Brain microvascular endothelial cell (primary cell): ENCODE measurements around the gene ZFYVE28.
A peak's percentile ranks its signal among the peaks of the same experiment; 100 is the strongest.

Experiments
- DNase-seq: peaks from one replicate; pipeline ENCODE4 v3.0.0-alpha.2; 2020
- H3K27ac ChIP-seq: fragments of 250-450 bp; sonication (Bioruptor Pico); 2 replicates; pipeline ENCODE4 v1.5.1; 2020; ENCODE audit warnings: mild to moderate bottlenecking, moderate library complexity
- H3K27me3 ChIP-seq: fragments of 250-450 bp; sonication (Bioruptor Pico); replicated peaks from 2 replicates; pipeline ENCODE4 v1.5.1; 2020; ENCODE audit warnings: mild to moderate bottlenecking
- H3K36me3 ChIP-seq: fragments of 250-450 bp; sonication (Bioruptor Pico); replicated peaks from 2 replicates; pipeline ENCODE4 v1.5.1; 2020; ENCODE audit warnings: mild to moderate bottlenecking
- H3K4me3 ChIP-seq: 2 replicates; pipeline ENCODE4 v1.5.1; 2011; ENCODE audit warnings: low read depth, mild to moderate bottlenecking, control low read depth, low read length, moderate library complexity
- CTCF ChIP-seq: IDR thresholded peaks from 2 replicates; pipeline ENCODE4 v1.5.1; 2011; ENCODE audit warnings: low read depth, mild to moderate bottlenecking, moderate library complexity, low read length, control low read depth, inconsistent platforms; ENCODE audit errors: missing control alignments
- in situ Hi-C: cut with HindIII; loops from 2 replicates; pipeline ENCODE4 v1.10.0; 2017; ENCODE audit warnings: low sequenced_read_pairs, low pct_ligation_motif_present

Gene ZFYVE28

GRCh38 chr4:2419814-2420213, 1.4 kb upstream of the ZFYVE28 start:
- no peak for TF ChIP-seq CTCF
- Histone ChIP-seq H3K27ac (no peak overlapping the region), H3K36me3 (no peaks in the 10 kb centered on the region), H3K4me3 (no peak overlapping the region), H3K27me3 (peaks cover 36% of the 10 kb centered on the region)
- no peak for DNase-seq
- in situ Hi-C loops: no loop called here

GRCh38 chr4:2418650-2419571, 466 bp upstream of the ZFYVE28 start, which contains the start of gene CFAP99:
Gene CFAP99 (plus strand): TSS chr4:2418955.
- Histone ChIP-seq H3K27me3 (peaks cover 36% of the 10 kb centered on the region), H3K27ac (no peak within 1 kb of the TSS), H3K36me3 (no peaks in the 10 kb centered on the region), H3K4me3 (peak within 1 kb of the TSS; percentile 48)
- in situ Hi-C loops: no loop called here
- TF ChIP-seq CTCF: peak; percentile 4
- peak; percentile 93 for DNase-seq

GRCh38 chr4:2417226-2417764, 1.1 kb downstream of the ZFYVE28 start:
- in situ Hi-C loops: no loop called here
- H3K4me3 ChIP-seq: peak overlapping the region; percentile 46
- TF ChIP-seq CTCF: no peak
- DNase-seq: no peak
- H3K27ac ChIP-seq: no peak overlapping the region
- no peaks in the 10 kb centered on the region for H3K36me3 ChIP-seq
- peaks cover 36% of the 10 kb centered on the region for H3K27me3 ChIP-seq

GRCh38 chr4:2416564-2417225, 1.8 kb downstream of the ZFYVE28 start:
- H3K4me3 ChIP-seq: peak overlapping the region; percentile 32
- no peaks in the 10 kb centered on the region for H3K36me3 ChIP-seq
- in situ Hi-C loops: no loop called here
- peaks cover 36% of the 10 kb centered on the region for H3K27me3 ChIP-seq
- H3K27ac ChIP-seq: no peak overlapping the region
- no peak for DNase-seq
- no peak for TF ChIP-seq CTCF

- DNase-seq: no peak
- in situ Hi-C loops: no loop called here
- Histone ChIP-seq H3K27me3 (peaks cover 37% of the 10 kb centered on the region), H3K36me3 (no peaks in the 10 kb centered on the region), H3K27ac (no peak overlapping the region), H3K4me3 (no peak overlapping the region)
- TF ChIP-seq CTCF: no peak
Observed at GRCh38 chr4:2415881-2416563, 2.4 kb downstream of the ZFYVE28 start.
